GM12878 (cell line): ENCODE measurements around the gene ANKRD23.

Experiments used
- CTCF ChIP-seq, 3 experiments: IDR thresholded peaks in 2 of 3; conservative IDR thresholded peaks in 1 of 3; 2 replicates each; pipeline ENCODE4 v1.5.1; 2011; ENCODE audit warnings: low read depth in 3 of 3, low read length in 3 of 3, mild to moderate bottlenecking in 3 of 3, control low read depth in 2 of 3, moderate library complexity in 2 of 3, inconsistent platforms in 1 of 3, mixed read lengths in 1 of 3; ENCODE audit not compliant: control insufficient read depth in 2 of 3, insufficient read depth in 1 of 3; ENCODE audit errors: extremely low read depth in 1 of 3
- PML ChIP-seq: IDR thresholded peaks from 2 replicates; pipeline ENCODE4 v1.6.1; 2012; ENCODE audit warnings: low read length, inconsistent platforms
- RCOR1 ChIP-seq: conservative IDR thresholded peaks from 2 replicates; pipeline ENCODE4 v1.6.1; 2012; ENCODE audit warnings: low read depth, low read length, improper control_type of control experiment
- SMC3 ChIP-seq: IDR thresholded peaks from 2 replicates; pipeline ENCODE4 v1.6.1; 2011; ENCODE audit warnings: low read length, improper control_type of control experiment, borderline replicate concordance
- TARDBP ChIP-seq: IDR thresholded peaks from 2 replicates; pipeline ENCODE4 v1.6.1; 2016; ENCODE audit warnings: borderline replicate concordance

DNA sequence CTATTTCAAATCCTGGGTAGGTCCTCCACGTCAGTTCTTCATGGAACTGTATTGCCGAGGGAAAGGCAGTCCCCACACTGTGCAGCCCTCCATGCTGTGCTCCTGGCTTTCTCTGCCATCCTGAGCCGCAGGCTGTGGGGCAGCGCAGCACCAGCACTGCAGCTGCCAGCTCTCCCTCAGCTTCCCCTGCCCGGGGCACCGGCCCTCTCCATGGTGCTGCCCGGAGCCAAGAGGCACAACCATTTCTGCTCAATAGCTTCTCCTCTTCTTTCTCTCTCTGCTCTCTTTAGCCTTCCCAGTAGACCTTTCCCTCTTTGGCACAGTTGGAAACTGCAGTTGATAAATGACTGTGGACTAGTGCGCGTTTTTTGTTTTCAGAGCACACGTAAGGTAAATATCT, 12.1 kb downstream of the ANKRD23 start:
- TF ChIP-seq SMC3 (no peak), CTCF (IDR thresholded peaks at IDR 0.05 in 2 of 3, conservative IDR thresholded peaks at IDR 0.05 in 1 of 3; ENCODE audit: control insufficient read depth in 2 of 3, extremely low read depth in 1 of 3, insufficient read depth in 1 of 3, low read depth in 3 of 3, low read length in 3 of 3) (no peak), RCOR1 (no peak), TARDBP (no peak), PML (no peak)
